Dermis blood vessel endothelial cell (primary cell): ENCODE results near the gene OR2A2. TPM values are rescaled to one million over a fixed set of nuclear protein-coding genes. Genes with fewer than 3 reads are reported as not detected.
"Not testable (repeated sequence)": the region's sequence is repeated elsewhere in the genome, so short reads cannot be mapped to it uniquely, and the experiment has no call there.

ENCODE experiments used
- DNase-seq: peaks from one replicate; pipeline ENCODE4 v3.0.0; 2010
- total RNA-seq: library from RNA; depleted of rRNA; stranded (reverse); fragments of >200 nt; gene quantifications from 2 replicates; pipeline ENCODE4 v1.2.3, GENCODE V29; 2014

OR2A2 gene, protein sequence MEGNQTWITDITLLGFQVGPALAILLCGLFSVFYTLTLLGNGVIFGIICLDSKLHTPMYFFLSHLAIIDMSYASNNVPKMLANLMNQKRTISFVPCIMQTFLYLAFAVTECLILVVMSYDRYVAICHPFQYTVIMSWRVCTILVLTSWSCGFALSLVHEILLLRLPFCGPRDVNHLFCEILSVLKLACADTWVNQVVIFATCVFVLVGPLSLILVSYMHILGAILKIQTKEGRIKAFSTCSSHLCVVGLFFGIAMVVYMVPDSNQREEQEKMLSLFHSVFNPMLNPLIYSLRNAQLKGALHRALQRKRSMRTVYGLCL
- not detected in 2 replicates for total RNA-seq

DNA sequence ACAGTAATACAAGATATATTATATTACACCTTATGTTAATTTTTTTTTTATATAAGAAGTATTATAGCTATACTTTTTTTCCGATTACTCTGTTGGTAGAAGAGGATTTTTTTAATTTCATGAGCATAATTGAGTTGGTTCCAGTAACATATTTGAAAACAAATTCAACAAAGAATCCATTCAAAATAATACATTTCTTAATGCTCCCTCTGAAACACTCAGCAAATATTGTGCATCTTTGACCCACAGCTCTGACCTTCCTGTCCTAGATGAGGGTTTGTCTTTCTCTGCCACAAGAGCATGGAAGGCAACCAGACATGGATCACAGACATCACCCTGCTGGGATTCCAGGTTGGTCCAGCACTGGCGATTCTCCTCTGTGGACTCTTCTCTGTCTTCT, at the start of gene OR2A2:
OR2A2 (plus strand) TSS at position 301 of the 400 bp plus-strand sequence; CDS start at position 301, 0 bp downstream.
- DNase-seq, result no peak

DNA sequence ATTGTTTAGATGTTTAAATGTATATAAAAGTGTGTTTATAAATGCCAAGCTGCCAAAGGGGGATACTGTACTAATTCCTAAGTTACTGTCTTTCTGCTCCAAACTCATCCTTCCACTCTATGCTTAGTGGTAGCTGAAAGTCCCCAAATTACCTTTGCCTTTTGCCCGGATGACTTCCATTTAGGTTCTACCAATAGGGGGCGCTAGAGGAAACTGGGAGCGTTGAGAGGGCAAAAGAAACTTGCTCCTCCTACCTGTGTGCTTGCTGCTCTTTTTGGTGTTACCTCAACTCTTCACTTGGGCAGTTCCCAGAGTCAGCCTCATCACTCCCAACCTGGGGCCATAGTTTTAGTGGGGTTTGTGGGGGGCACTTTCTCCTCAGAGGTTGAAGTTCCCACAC, 45.7 kb upstream of the OR2A2 start:
- DNase-seq, result no peak

DNA sequence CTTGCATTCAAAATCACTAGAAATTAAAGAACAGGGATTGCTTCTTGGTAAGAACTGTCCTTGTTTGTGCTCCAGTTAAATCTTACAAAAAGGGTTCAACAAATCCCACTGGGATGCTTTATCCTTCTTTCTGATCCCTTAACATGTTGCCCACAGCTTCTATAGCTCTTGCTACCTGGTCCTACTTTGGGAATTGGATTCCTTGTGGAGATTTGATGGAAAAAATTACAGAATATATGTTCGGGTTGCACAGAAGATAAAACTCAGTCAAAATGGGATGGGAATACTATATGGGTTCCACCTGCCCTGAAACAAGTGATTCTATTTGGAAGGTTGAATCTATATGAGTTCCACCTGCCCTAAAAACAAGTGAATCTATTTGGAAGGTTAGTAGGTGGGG, 39.9 kb upstream of the OR2A2 start, which contains the start of gene OR2A25:
OR2A25 (plus strand) TSS at position 301 of the 400 bp plus-strand sequence. CDS start 4,409 bp downstream, outside the sequence.
- no peak for DNase-seq

DNA sequence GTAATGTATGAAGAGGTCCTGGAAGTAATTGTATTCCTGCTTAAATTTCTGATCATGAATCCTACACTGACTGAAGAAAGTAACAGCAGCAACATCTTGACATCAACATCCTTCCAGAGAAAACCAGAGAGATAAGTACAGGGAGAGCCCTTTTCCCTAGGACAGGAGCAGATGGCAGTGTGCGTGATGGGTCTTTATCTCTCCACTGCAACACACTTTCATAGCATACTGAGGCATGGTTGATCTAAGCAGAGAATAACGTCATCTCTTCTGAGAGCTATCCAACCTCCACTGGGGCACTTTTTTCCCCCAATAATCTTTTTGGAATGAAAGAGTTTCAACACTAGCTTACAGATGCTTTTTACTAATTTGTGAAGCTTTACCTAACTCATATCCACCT, 39.4 kb upstream of the OR2A2 start:
- DNase-seq, result no peak

DNA sequence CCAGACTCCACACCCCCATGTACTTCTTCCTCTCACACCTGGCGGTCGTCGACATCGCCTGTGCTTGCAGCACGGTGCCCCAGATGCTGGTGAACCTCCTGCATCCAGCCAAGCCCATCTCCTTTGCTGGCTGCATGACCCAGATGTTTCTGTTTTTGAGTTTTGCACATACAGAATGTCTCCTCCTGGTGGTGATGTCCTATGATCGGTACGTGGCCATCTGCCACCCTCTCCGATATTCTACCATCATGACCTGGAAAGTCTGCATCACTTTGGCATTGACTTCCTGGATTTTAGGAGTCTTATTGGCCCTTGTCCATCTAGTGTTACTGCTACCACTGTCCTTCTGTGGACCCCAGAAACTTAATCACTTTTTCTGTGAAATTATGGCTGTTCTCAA, 35.0 kb upstream of the OR2A2 start:
- DNase-seq, result no peak

DNA sequence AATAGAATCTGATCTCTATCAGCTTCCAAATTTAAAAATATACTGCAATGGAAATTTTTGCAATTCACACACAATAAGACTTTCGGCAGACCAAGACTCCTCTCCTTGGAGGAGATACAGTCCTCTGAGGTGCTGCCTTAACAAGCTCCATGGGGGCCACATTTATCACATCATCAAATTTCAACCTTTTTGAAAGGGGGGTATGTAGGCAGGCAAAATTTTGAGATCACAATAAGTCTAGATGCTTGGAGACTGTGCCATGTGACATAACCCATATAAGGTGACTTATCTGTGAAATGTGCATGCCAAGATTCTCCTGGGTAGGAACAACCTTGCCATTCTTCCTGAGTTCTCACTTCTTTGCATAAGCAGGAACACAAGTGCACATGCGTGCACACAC, 23.4 kb upstream of the OR2A2 start, which contains the start of gene OR2A12:
OR2A12 (plus strand) TSS at position 301 of the 400 bp plus-strand sequence. CDS start 8,830 bp downstream, outside the sequence.
- DNase-seq, result no peak

DNA sequence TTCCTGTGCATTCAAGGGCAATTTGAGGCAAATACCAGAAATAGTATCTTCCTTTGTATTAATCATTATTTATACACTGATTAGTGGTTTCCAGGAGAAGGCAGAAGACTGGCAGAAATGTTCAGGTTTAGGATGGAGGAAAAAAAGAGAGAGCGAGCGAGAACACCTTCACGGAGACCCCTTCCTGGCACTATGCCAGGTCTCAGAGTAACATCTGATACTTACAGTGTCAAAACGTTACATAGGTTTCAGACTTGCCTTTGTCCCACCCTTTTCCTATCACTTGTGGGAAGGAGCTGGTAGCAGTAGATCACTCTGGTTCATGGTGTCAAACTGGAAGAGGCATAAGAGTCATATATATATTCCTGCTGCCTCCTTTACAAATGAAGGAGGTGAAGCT, 22.7 kb upstream of the OR2A2 start:
- no peak for DNase-seq

DNA sequence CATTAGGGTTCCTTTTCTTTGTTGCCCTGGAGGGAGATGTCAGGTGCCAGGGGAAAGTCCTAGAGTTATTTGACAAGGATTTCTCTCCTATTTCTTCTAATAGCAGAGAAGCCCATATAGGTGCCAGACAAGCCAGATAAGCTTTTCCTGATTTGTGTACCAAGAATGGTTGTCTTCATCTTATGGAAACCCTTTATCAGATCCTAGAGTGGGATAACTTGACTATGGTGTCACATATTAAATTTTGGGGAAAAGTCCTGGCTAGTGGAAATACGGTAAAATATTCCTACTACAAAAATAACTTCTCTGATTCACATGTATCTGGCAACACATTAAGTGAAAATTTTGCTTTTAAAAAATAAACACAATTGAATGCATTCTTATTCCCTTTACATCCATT, 22.2 kb upstream of the OR2A2 start:
- no peak for DNase-seq

DNA sequence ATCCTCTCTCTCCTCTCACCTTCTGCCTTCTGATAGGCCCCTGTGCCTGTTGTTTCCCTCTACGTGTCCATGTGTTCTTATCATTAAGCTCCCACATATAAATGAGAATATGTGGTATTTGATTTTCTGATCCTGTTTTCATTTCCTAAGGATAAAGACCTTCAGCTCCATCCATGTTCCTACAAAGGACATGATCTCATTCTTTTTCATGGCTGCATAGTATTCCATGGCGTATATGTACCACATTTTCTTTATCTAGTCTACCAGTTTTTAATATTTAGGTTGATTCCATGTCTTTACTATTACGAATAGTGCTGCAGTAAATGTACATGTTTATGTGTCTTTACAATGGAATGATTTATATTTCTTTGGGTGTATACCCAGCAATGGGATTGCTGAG, 18.7 kb upstream of the OR2A2 start:
- DNase-seq, result no peak

DNA sequence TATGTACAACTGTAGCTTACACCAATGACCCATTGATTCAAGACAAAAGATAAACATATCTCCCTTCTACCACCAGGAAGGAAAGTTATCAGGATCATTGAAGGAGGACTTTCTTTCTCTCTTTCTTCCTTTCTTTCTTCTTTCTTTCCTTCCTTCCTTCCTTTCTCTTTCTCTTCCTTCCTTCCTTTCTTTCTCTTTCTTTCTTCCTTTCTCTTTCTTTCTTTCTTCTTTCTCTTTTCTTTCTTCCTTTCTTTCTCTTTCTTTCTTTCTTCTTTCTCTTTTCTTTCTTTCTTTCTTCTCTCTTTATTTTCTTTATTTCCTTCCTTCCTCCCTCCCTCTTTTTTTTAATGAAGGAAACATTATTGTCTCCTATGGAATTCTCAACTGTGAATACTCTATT, 10.6 kb upstream of the OR2A2 start:
- no peak for DNase-seq

DNA sequence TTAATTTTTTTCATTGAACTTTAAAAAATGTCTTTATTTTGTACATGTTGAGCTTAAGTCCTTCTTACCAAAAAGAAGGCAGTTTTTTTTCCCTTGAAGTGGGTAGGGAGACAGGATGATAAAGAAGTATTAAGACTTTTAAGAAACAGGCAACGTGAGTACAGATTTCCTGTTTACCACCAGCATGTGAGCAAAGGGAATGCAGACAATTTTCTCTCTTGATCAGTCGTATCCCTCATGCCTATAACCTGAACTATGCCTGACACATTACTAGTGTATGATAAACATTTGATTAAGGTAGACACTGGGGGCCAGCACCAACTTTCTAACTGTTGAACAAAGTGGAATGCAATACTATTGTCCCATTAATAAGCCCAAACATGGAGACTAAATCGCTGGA, 8.8 kb upstream of the OR2A2 start:
- no peak for DNase-seq

DNA sequence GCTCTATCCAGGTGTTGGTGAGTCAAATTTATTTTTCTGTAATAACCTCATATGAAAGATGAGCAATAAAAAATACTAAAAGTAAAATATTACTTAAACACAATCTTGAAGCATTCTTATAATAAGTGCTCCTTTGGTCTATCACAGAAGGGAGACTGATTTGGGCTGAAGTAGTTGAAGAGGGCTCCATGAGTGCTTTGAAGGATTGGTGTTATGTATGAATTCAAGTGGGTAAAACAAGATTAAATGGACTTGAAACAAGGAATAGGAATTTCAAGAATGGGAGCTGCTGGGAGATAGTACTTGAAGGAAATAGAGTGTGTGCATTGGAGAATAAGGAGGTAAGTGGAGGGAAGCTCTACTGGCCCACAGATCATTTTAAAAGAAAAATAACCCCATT, 7.3 kb upstream of the OR2A2 start:
- DNase-seq, result no peak

DNA sequence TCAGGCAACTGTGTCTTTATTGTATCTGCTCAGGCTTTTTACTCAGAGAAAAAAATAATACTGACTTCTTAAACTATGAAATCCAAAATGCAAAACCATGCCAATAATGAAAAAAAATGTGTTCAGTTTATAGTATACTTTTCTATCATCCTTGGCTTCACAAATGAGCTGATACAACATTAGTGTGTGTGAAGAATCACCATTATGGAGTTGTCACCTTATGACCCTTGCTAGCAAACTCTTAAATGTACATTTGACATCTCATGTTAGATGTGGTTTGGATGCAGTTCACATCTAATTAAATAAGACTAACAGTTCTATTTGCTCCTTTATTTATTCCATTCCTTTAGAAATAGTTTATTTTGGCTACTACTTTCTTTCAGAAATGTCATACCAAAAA, 4.2 kb upstream of the OR2A2 start:
- DNase-seq, result no peak

DNA sequence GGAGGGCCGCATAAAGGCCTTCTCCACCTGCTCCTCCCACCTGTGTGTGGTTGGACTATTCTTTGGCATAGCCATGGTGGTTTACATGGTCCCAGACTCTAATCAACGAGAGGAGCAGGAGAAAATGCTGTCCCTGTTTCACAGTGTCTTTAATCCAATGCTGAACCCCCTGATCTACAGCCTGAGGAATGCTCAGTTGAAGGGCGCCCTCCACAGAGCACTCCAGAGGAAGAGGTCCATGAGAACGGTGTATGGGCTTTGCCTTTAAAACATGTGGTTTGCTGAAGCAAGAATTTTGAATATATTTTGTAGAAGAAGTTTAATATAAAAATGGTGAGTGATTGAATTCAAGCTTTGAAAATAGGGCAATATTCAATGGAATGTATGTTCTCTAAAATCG, 889 bp downstream of the OR2A2 start:
- no peak for DNase-seq

DNA sequence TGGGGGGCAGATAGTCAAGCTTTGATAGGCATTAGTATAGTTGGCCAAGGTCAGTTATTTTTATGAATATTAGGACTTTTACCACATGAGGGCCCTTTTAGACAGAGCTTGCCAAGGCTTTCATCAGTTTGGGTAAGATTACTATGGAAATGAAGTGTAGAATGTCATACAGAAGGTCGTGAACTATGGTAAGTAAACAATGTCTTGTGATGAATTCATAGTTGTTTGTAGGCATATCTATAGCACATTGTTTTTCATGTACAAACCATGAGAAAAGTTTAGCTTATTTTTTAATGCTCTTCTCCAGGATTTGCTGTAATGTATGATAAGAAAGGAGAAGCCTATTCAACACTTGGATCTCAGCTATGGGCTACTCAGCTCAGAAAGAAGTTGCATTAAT, 4.3 kb downstream of the OR2A2 start:
- no peak for DNase-seq

DNA sequence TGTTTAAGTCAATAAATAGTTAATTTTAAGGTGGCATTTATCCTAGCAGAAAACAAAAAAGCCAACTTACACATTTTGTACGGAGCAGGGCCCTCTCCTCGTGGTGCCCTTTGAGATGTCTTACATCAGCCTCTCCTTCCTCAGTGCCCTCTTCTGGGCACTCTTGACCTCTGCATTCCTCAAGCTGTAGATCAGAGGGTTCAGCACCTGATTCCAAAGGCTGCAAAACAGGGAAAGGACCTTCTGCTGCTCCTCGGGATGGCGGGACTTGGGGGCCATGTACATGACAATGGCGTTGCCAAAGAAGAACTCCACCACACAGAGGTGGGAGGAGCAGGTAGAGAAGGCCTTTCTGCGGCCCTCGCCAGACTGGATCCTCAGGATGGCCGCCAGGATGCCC, 9.0 kb downstream of the OR2A2 start:
- no peak for DNase-seq

DNA sequence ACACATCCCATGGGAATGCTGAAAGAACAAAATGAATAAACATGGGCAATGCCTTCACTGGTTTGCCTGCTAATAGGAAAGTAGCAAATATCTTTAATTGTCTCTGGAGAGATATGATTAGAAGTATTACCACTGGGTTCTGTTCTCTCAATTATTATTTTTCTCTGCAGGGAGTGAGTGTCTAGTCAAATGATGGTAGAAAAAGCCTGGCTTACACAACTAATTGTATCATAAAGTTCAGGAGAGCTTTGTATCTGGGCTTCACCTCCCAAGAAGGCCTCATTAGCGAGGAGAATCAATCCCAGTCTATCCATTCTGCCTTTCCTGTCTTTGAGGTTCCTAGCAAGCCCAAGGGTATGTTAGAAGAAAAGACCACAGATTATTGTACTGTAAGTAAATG, 13.5 kb downstream of the OR2A2 start, which contains the start of gene OR2A14:
OR2A14 (plus strand) TSS at position 301 of the 400 bp plus-strand sequence. CDS start 5,937 bp downstream, outside the sequence.
- no peak for DNase-seq

DNA sequence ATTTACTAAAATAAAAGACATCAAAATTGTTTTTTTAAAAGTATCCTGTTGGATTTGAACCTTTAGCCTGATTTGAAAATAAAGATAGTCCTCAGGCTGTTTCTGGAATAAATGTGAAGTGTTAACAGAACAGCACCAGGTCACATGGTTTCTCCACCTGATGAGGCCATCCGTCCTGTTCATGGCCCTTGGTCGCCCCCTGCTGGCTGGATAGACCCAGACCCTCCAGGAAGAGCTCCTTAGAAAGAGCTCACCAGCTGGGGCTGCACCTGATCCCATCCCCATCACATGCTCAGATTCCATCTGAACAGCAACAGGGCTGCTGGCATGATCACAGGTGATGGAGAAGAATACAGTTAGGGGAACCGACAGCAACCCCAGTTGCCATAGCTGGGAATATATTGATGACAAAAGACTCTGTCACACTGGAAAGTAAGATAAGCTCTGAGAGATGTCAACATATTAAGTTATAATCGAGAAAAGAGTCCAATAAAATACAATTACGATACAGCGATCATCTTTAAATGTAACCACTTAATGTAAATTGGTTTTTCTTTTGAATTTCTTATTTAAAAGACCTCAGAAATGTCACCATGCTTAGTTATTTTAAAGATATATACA, 18.4 kb downstream of the OR2A2 start:
- DNase-seq, result peak; percentile 90

DNA sequence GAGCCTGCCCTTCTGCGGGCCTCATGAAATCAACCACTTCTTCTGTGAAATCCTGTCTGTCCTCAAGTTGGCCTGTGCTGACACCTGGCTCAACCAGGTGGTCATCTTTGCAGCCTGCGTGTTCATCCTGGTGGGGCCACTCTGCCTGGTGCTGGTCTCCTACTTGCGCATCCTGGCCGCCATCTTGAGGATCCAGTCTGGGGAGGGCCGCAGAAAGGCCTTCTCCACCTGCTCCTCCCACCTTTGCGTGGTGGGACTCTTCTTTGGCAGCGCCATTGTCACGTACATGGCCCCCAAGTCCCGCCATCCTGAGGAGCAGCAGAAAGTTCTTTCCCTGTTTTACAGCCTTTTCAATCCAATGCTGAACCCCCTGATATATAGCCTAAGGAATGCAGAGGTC, 20.2 kb downstream of the OR2A2 start:
- not testable (repeated sequence) for DNase-seq

DNA sequence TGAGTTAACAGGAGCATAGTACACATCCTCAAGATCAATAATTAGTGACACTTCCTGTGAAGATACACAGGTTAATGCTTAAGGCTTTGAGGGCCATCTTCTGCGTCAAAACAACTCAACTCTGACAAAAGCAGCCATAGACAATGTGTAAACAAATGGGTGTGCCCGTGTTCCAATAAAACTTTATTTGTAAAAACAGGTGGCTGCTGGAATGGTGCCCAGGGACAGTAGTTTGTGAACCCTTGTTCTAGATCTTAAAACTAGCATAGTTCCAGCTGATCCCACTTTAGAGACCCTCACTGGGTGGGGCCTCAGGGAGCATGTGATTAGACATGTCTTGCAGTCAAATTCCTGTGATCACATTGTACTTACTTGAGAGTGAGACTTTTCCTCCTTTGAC, 21.3 kb downstream of the OR2A2 start:
- DNase-seq, result no peak

DNA sequence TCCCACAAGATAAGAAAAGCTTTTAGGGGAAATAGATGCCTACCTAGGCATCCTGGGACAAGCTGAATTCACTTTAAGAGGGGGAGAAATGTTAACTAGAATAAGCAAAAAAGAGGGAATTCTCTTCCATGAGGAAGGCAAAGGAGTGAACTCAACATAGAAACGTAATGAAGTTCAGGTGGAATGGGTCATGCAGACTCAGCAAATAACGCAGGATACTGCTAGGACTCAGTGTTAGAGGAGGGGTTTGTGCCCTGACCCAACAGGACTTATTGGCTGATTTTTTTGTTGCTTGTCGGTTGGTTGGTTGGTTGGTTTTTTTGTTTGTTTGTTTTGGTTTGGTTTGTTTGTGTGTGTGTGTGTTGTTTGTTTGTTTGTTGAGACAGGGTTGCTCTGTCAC, 22.9 kb downstream of the OR2A2 start:
- DNase-seq, result no peak

DNA sequence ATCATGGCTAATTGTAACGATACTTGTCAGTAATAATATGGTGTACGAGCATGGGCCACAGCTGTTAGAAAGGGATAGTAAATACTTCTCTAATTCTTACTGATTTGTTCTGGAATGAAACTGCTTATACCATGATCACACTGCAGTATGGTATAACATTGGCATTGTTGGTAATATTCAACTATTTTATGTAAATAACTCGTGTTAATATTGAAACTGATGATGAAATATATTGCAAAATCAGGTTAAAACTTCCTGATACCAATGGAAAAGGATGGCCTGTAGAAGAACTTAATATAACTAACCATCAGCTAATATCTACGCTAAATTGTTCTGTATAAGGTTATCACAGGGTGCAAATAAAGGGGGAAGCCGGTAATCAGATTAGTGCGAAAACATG, 23.9 kb downstream of the OR2A2 start:
- no peak for DNase-seq

DNA sequence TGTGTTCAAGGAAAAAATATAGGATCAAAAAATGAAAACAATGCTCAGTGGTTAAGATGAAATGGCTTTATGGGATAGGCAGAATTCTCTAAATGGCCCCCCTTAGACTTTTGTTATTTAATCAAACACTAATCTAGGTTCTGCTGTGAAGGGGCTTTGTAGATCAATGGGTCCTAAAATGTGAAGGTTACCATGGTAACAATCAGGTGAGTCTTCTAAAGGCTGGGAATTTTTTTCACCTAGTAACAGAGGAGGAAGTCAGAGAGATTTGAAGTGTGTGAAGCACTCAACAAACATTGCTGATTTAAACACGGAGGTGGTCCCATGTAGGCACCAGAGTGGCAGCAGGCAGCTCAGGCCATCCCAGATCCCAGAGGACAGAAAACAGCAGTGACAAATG, 24.7 kb downstream of the OR2A2 start:
- no peak for DNase-seq

DNA sequence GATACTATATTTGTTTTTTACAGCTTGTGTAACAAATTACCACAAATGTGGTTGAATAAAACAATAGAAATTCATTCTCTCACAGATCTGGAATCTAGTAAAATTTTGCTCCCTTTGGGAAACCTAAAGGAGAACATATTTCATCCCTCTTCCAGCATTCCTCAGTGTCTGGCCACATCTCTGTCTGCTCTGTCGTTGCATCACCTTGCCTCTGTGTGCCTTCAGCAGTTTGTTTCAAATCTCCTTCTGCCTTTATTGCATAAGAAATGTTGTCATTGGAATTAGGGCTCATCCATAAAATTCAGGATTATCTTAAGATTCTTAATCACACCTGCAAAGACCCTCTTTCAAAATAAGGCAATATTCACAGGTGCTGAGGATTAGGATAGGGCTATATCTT, 28.1 kb downstream of the OR2A2 start:
- DNase-seq, result no peak
